Fibroblast of skin of abdomen (primary cell): Measurements from ENCODE around the gene IGF1.

Experiments
- DNase-seq: peaks from one replicate; pipeline ENCODE4 v3.0.0-alpha.2; 2013

IGF1 gene

GRCh38 chr12:102496591-102496990 lies 16.2 kb upstream of the IGF1 start:
- DNase-seq = peak; percentile 45

- no peak for DNase-seq
Measured at GRCh38 chr12:102487226-102487625, 6.9 kb upstream of the IGF1 start.

GRCh38 chr12:102486153-102486552 lies 5.8 kb upstream of the IGF1 start:
- no peak for DNase-seq

GRCh38 chr12:102484428-102484958 lies 4.1 kb upstream of the IGF1 start:
- peak; percentile 61 for DNase-seq

- no peak for DNase-seq
Measured at GRCh38 chr12:102484017-102484416, 3.7 kb upstream of the IGF1 start.

GRCh38 chr12:102483466-102483865 lies 3.1 kb upstream of the IGF1 start:
- no peak for DNase-seq

- DNase-seq = no peak
Measured at GRCh38 chr12:102481705-102482425, 1.5 kb upstream of the IGF1 start.

- no peak for DNase-seq
Measured at GRCh38 chr12:102479939-102480338, 424 bp downstream of the IGF1 start.

- DNase-seq = no peak
Measured at GRCh38 chr12:102479099-102479885, 1.1 kb downstream of the IGF1 start.

- no peak for DNase-seq
Measured at GRCh38 chr12:102478405-102479098, 1.8 kb downstream of the IGF1 start.

- DNase-seq = no peak
Measured at GRCh38 chr12:102475355-102475754, 5.0 kb downstream of the IGF1 start.

GRCh38 chr12:102474438-102475064 lies 5.8 kb downstream of the IGF1 start:
- DNase-seq = peak; percentile 54

- DNase-seq = no peak
Measured at GRCh38 chr12:102472496-102472895, 7.9 kb downstream of the IGF1 start.

- peak; percentile 65 for DNase-seq
Measured at GRCh38 chr12:102471556-102471955, 8.8 kb downstream of the IGF1 start.

- no peak for DNase-seq
Measured at GRCh38 chr12:102470945-102471344, 9.4 kb downstream of the IGF1 start.

GRCh38 chr12:102468261-102468915 lies 12.0 kb downstream of the IGF1 start:
- DNase-seq = peak; percentile 35

- DNase-seq = no peak
Measured at GRCh38 chr12:102465762-102466560, 14.4 kb downstream of the IGF1 start.

GRCh38 chr12:102463659-102464249 lies 16.6 kb downstream of the IGF1 start:
- DNase-seq = no peak

- DNase-seq = peak; percentile 54
Measured at GRCh38 chr12:102462795-102463465, 17.4 kb downstream of the IGF1 start.

- no peak for DNase-seq
Measured at GRCh38 chr12:102462386-102462785, 18.0 kb downstream of the IGF1 start.
